Measurements from ENCODE around the gene CHRNB2.

The CHRNB2 gene

DNA sequence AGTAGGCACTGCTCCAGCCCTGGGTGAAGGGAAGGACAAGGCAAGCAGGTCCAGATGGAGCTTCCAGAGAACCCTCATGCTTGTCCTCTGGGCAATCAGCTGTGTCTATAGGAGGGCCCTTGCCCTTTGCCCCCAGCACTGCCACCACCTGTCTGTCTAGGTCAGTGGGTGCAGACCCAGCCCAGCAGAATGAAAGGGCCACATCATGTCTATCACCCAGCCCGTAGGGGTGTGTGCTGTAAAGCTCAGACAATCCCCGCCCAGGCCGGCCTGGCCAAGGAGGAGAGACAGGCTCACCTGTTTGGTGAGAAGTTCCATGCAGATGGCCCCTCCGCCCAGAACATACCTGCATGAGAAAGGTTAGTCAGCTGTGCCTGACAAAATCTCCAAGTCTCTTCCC, 16.1 kb upstream of the CHRNB2 start:
- DNase-seq (ENCODE audit: low read depth): peak; percentile 25
- no peak overlapping the region for H3K4me3 ChIP-seq (ENCODE audit: low read length)
- TF ChIP-seq, protein P1, sequence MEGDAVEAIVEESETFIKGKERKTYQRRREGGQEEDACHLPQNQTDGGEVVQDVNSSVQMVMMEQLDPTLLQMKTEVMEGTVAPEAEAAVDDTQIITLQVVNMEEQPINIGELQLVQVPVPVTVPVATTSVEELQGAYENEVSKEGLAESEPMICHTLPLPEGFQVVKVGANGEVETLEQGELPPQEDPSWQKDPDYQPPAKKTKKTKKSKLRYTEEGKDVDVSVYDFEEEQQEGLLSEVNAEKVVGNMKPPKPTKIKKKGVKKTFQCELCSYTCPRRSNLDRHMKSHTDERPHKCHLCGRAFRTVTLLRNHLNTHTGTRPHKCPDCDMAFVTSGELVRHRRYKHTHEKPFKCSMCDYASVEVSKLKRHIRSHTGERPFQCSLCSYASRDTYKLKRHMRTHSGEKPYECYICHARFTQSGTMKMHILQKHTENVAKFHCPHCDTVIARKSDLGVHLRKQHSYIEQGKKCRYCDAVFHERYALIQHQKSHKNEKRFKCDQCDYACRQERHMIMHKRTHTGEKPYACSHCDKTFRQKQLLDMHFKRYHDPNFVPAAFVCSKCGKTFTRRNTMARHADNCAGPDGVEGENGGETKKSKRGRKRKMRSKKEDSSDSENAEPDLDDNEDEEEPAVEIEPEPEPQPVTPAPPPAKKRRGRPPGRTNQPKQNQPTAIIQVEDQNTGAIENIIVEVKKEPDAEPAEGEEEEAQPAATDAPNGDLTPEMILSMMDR (IDR thresholded peaks at IDR 0.05; ENCODE audit: insufficient read depth, low read depth, low read length, missing control alignments): no peak

DNA sequence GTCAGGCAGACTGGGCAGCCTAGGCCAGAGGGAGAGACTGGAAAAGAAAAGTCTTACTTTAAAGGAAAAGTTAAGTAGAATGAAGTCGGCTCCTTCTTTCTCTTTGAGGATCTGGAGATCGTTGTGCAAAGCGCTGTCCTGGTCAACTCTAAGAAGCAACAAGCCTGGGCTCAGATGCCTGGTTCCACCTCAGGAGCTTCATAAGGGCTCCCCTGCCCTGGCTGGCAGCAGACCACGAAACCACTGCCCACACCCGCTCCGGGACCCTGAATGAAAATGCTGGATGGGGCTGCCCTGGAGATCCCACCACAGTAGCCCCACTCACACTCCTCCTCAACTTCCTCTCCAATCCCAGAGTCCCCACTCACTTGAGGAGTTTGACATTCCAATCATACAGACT, 15.5 kb upstream of the CHRNB2 start:
- DNase-seq (ENCODE audit: low read depth): no peak
- H3K4me3 ChIP-seq (ENCODE audit: low read length): no peak overlapping the region
- TF ChIP-seq, protein P1 (IDR thresholded peaks at IDR 0.05; ENCODE audit: insufficient read depth, low read depth, low read length, missing control alignments): no peak

DNA sequence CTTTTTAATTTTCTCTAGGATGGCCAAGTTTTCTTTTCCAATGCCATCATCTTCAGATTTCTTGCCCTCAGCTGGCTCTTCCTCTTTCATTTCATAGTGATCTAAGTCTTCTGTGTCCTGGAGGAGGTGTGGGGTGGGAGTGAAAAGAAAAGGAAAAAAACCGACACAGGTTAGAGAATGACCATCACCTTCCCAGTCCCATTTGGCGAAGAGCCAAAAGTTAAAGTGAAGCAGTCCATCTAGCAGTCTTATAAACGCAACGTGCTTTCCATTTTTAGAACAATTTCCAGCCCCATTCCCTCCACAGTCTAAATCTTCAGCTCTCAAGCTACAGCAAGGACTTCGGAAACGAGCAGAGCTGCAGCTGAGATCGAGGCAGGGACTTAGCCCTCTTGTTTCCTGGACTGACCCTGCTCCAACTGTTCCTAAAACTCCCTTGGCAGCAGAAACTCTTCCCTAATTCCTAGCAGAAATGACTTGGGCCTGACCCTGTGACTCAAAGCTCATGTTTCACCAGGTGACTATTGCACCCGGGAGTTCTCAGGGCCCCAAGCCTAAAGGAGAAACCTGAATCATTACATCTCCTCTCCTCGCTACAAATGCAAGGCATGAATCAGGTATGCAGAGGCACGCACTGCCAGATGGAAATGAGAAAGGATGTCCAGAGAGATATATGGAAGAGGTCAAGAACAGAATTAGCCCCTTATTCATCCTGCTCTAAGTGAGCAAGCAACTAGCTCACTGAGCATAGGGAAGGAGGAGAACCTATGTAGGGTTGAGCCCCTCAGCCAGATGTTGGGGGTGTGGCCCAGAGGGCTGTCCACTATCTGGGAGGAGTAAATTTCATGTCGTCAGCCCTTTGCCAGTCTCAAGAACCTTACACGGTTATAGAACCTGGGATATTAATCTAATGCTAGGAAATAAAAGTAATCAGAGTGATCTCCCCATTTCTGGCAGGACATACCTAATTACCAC, 14.2 kb upstream of the CHRNB2 start:
- peak; percentile 85 for DNase-seq (ENCODE audit: low read depth)
- TF ChIP-seq, protein P1 (IDR thresholded peaks at IDR 0.05; ENCODE audit: insufficient read depth, low read depth, low read length, missing control alignments): no peak
- no peak overlapping the region for H3K4me3 ChIP-seq (ENCODE audit: low read length)

DNA sequence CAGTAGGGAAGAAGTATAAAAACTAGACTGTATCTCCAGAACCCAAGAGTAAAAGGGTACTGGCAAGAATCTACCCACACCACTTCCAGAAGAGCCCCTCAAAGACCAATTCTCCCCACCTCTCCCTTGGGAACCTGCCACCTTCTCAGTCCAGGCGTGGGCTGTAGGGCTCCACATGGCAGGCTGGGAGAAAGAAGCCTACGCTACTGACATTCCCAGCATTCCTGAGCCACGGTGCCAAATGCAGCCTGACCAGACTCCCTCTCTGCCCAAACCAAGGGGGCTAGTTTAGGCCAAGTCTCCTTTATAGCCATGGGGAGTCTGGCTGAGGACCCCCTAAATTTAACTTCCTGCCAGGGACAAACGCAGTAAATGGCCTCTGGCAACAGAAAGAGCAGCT, 11.2 kb upstream of the CHRNB2 start:
- TF ChIP-seq, protein P1 (IDR thresholded peaks at IDR 0.05; ENCODE audit: insufficient read depth, low read depth, low read length, missing control alignments): no peak
- peak overlapping the region; percentile 82 for H3K4me3 ChIP-seq (ENCODE audit: low read length)
- no peak for DNase-seq (ENCODE audit: low read depth)

DNA sequence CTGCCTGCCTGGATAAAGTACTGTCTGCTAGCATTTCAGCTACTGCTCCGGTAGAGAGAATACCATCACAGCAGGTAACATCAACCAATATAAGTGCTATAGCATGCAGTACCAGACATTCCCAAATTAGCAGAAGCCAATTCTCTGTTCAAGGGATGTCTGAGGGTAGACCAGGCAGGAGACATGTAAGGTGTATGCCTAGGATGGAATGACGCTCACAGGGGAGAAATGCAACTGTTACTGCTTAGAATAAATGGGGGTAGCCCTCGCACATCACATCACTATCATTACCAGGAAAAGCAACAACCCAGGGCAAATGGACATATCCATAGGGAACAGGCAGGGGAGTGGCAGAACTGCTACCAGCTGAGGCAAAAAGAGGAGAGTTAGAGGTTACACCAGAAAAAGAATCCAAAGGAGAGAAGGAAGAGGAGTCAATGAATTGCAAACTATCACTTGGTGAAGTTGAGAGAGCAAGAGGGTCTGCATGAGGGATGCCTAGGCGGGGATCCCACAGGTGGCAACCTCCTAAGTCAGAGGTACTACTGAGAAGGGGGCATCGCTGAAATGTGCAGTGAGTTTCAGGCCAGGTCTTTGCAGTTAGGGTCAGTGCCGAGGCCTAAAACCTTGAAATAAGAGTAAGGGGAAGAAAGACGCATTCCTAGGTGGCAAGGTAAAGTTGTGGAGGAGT, 10.2 kb upstream of the CHRNB2 start:
- no peak for DNase-seq (ENCODE audit: low read depth)
- peak overlapping the region; percentile 82 for H3K4me3 ChIP-seq (ENCODE audit: low read length)
- TF ChIP-seq, protein P1 (IDR thresholded peaks at IDR 0.05; ENCODE audit: insufficient read depth, low read depth, low read length, missing control alignments): no peak

DNA sequence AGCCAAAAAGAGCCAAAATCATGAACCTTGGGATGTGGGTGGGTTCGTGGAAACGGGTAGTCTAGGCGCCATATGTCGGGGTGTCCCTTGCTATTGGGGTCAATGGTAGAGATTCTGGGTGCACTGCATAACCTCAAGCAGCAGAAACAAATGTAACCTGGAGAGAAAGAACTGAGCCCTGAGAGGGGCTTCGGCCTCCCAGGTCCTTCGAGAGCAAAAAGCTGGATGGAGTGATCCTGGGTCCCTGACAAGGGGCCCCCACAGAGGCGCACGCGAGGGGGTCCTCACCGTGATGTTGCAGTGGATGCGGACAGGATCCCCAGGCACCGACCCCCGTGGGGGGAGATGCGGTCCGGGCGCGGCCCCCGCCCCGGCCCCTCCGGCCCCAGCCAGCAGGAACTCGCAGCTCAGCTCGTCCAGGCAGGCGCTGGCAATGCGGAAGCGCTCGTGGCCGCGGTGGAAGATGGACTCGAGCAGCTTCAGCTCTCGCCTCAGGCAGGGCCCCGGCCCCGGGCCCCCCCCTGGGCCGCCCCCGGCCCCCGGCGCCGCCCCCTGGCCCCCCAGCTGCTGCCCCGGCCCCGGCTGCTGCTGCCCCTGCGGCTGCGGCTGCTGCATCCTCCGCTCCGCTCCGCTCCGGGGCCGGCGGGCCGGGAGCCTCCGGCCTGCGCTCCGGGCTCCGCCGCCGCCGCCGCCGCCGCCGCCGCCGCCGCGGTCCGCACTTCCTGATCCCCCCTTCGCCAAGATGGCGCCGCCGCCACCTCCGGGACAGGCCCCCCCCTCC, 9.4 kb upstream of the CHRNB2 start, which contains the start of gene UBE2Q1:
Gene UBE2Q1 (minus strand): TSS at position 724 of the 781 bp plus-strand sequence. CDS start 109 bp downstream, at position 615.
- H3K4me3 ChIP-seq (ENCODE audit: low read length): peak within 1 kb of the TSS; percentile 82
- peak; percentile 42 for DNase-seq (ENCODE audit: low read depth)
- TF ChIP-seq, protein P1 (IDR thresholded peaks at IDR 0.05; ENCODE audit: insufficient read depth, low read depth, low read length, missing control alignments): no peak

Data from epithelial cell of esophagus (primary cell).